ENCODE measurements around the gene GTF2A1. TPM values are rescaled to one million over a fixed set of nuclear protein-coding genes. Genes with fewer than 3 reads are reported as not detected.

The GTF2A1 gene
- total RNA-seq, 2 experiments from 2014 or later: 35.1 to 69.8 TPM

GRCh38 chr14:81269100-81269978 is 48.6 kb upstream of the GTF2A1 start:
- Histone ChIP-seq H3K9me3 (ENCODE audit: low read length) (no peaks in the 10 kb centered on the region), H2AFZ (ENCODE audit: low read length) (peak overlapping the region; percentile 85; the same call in 1 of the 2 replicates), H3K4me2 (ENCODE audit: low read length) (no peak overlapping the region), H3K36me3 (ENCODE audit: insufficient read depth, low read length) (no peaks in the 10 kb centered on the region), H3K4me1 (ENCODE audit: insufficient read depth, low read length, poor library complexity, severe bottlenecking) (peaks cover 26% of the 10 kb centered on the region), H4K20me1 (ENCODE audit: insufficient read depth, low read length) (no peaks in the 10 kb centered on the region), H3K9me2 (ENCODE audit: insufficient read depth, low read length) (no peaks in the 10 kb centered on the region), H3K4me3 (ENCODE audit: low read depth, low read length, poor library complexity, severe bottlenecking) (no peak overlapping the region), H3K79me2 (ENCODE audit: insufficient read depth, low read depth, low read length) (no peaks in the 10 kb centered on the region), H3K27ac (ENCODE audit: low read depth, low read length, poor library complexity, severe bottlenecking) (no peak overlapping the region)
- BruUV-seq (replicated peaks): no TSS peak
- TF ChIP-seq, protein P1, sequence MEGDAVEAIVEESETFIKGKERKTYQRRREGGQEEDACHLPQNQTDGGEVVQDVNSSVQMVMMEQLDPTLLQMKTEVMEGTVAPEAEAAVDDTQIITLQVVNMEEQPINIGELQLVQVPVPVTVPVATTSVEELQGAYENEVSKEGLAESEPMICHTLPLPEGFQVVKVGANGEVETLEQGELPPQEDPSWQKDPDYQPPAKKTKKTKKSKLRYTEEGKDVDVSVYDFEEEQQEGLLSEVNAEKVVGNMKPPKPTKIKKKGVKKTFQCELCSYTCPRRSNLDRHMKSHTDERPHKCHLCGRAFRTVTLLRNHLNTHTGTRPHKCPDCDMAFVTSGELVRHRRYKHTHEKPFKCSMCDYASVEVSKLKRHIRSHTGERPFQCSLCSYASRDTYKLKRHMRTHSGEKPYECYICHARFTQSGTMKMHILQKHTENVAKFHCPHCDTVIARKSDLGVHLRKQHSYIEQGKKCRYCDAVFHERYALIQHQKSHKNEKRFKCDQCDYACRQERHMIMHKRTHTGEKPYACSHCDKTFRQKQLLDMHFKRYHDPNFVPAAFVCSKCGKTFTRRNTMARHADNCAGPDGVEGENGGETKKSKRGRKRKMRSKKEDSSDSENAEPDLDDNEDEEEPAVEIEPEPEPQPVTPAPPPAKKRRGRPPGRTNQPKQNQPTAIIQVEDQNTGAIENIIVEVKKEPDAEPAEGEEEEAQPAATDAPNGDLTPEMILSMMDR (conservative IDR thresholded peaks at IDR 0.05; ENCODE audit: low read length): peak; percentile 94
- TF ChIP-seq EZH2phosphoT487 (IDR thresholded peaks at IDR 0.05; ENCODE audit: borderline replicate concordance, low read depth, low read length): no peak
- ChIA-PET CTCF (ENCODE audit: unreplicated experiment) (interaction anchor here (0.6 to 1.6 kb wide), 4 partner anchors 45 to 201 kb away, joined by 3 to 4 read pairs (median 4); no protein-coding TSS in a partner anchor), POLR2A (interaction anchor here (0.6 to 1.5 kb wide), 4 partner anchors 9 to 291 kb away, joined by 3 to 4 read pairs (median 3); partner anchors contain the start of gene SEL1L)
- peak; percentile 71 for DNase-seq (ENCODE audit: low spot score)
- intact Hi-C loops (cut with micrococcal nuclease; ENCODE audit: unreplicated experiment): loop anchor here (1.0 kb wide), 2 partner anchors 184 to 195 kb away; no protein-coding TSS in a partner anchor

GRCh38 chr14:81268016-81268416 is 47.3 kb upstream of the GTF2A1 start:
- Histone ChIP-seq H3K36me3 (ENCODE audit: insufficient read depth, low read length) (no peaks in the 10 kb centered on the region), H4K20me1 (ENCODE audit: insufficient read depth, low read length) (no peaks in the 10 kb centered on the region), H3K27ac (ENCODE audit: low read depth, low read length, poor library complexity, severe bottlenecking) (no peak overlapping the region), H3K79me2 (ENCODE audit: insufficient read depth, low read depth, low read length) (no peaks in the 10 kb centered on the region), H3K4me3 (ENCODE audit: low read depth, low read length, poor library complexity, severe bottlenecking) (no peak overlapping the region), H3K4me1 (ENCODE audit: insufficient read depth, low read length, poor library complexity, severe bottlenecking) (peaks cover 26% of the 10 kb centered on the region), H2AFZ (ENCODE audit: low read length) (peak overlapping the region; percentile 85; the same call in 1 of the 2 replicates), H3K9me2 (ENCODE audit: insufficient read depth, low read length) (no peaks in the 10 kb centered on the region), H3K4me2 (ENCODE audit: low read length) (no peak overlapping the region), H3K9me3 (ENCODE audit: low read length) (no peaks in the 10 kb centered on the region)
- POLR2A ChIA-PET: interaction anchor here (1.5 kb wide), 1 partner anchor 266 kb away, joined by 3 read pairs; the partner anchor contains the start of gene SEL1L
- BruUV-seq (replicated peaks): no TSS peak
- peak; percentile 39 for DNase-seq (ENCODE audit: low spot score)
- CTCF ChIA-PET (ENCODE audit: unreplicated experiment): no interaction called here
- intact Hi-C loops (cut with micrococcal nuclease; ENCODE audit: unreplicated experiment): no loop called here
- TF ChIP-seq, protein P1 (conservative IDR thresholded peaks at IDR 0.05; ENCODE audit: low read length): peak; percentile 26; the same call in 1 of the 2 replicates
- no peak for TF ChIP-seq EZH2phosphoT487 (IDR thresholded peaks at IDR 0.05; ENCODE audit: borderline replicate concordance, low read depth, low read length)
